LoVo (cell line): ENCODE results near the gene ARL10.
"Not testable (repeated sequence)": the region's sequence is repeated elsewhere in the genome, so short reads cannot be mapped to it uniquely, and the experiment has no call there.

Experiments used
- DNase-seq: peaks from one replicate; pipeline ENCODE4 v3.0.0-alpha.2; 2016; ENCODE audit warnings: low spot score

ARL10 gene

DNA sequence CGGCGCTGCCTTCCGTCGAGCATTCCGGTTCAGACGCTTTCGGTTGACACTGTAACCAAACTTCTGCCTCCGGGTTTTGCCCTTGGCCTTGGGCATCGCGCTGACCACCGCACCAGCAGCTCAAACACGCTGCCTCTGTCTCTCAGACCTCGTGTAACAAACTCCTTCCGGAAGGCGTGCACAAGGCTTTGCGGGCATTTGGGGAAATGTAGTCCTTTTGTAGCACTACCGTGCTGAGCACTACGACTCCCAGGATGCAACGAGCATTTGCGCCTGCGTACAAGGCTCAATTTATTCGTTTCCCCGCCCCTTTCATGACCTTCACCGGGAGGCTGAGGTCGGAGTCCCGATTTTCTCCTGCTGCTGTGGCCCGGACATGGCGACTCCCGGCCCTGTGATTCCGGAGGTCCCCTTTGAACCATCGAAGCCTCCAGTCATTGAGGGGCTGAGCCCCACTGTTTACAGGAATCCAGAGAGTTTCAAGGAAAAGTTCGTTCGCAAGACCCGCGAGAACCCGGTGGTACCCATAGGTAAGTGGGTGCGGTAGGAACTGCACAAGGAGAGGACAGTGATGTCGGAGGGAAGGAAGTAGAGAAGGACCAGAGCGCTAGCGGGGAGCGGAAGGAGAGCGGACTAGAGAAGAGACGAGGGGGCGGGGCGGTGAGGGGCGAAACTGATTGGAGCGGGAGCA is 23.3 kb downstream of the ARL10 start, which contains the start of the genes HIGD2A and NOP16:
Gene HIGD2A, plus strand, starts transcription at position 308 of the 691 bp plus-strand sequence. Its CDS starts 69 bp downstream, at position 377.
Gene NOP16, minus strand, starts transcription at position 155 of the 691 bp plus-strand sequence. Its CDS starts 59 bp downstream, at position 96.
- DNase-seq = peak; percentile 99

DNA sequence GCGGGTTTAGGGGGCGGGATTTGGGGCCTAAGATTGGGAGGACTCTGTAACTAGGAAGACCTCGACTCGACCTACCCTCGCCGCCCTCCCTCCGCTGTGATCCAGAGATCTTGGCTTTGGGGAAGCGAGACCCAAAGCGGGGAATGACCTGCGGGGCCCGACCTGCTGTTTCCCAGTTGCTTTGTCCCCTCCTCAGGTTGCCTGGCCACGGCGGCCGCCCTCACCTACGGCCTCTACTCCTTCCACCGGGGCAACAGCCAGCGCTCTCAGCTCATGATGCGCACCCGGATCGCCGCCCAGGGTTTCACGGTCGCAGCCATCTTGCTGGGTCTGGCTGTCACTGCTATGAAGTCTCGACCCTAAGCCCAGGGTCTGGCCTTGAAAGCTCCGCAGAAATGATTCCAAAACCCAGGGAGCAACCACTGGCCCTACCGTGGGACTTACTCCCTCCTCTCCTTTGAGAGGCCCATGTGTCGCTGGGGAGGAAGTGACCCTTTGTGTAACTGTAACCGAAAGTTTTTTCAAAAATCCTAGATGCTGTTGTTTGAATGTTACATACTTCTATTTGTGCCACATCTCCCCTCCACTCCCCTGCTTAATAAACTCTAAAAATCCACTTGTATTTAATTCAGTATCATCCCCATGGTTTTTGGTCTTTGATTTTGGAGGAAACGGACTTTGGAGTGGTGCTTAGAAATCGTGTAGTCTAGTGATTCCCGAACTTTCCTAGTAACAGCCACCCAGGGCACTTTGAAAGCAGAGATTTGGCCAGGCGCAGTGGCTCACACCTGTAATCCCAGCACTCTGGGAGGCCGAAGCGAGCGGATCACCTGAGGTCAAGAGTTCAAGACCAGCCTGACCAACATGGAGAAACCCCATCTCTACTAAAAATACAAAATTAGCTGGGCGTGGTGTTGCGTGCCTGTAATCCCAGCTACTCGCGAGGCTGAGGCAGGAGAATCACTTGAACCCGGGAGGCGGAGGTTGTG is 24.1 kb downstream of the ARL10 start:
- DNase-seq = no peak

DNA sequence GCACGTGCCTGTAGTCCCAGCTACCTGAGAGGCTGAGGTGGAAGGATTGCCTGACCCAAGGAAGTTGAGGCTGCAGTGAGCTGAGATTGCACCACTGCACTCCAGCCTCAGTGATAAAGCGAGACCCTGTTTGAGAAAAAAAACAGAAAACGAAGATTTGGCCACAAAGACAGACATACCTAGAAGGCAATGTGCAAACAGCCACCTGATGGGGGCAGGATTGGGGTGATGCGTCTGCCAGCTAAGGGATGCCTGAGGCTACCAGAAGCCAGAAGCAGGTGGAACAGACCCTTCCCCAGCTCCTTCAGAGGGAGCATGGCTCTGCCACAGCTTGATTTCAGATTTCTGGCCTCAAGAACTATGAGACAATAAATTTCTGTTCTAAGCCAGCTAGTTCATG is 26.2 kb downstream of the ARL10 start:
- DNase-seq = no peak

DNA sequence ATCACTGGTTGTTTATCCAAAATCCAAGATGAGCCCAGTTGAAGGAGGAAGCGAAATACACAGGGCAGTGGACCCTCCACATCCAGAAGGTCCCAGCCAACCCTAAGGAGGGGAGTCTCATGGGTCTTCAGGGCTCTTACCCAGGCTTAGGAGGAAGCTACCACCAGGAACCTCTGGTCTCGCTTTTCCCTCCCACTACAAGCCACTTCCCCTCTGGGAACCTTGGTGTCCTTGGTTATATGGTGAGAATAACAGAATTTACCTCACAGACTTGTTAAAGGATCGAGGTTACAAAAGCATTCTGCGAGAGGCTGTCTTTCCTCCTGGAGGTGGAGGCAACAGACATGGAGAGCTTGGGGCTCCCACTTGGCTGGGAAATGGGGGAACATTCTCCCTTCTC is 26.7 kb downstream of the ARL10 start:
- DNase-seq = no peak

DNA sequence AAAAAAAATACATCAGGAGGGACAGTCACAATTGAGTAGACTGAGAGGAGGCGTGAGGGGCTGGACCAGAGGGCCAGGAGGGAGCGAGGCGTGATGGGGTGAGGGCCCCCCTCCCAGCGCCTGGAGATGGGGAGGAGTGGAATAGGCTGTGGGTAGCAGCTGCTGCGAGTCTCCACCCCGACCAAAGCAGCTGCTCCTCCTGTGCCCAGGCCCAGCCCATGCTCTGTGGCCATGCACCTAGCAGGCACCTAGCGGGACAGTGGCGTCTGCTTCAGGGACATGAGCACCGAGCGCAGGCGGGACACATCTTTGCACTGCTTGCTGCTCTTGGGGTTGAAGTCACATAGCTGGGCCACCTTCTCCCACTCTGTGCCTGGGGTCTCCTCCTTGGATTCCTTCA is 27.2 kb downstream of the ARL10 start:
- no peak for DNase-seq

DNA sequence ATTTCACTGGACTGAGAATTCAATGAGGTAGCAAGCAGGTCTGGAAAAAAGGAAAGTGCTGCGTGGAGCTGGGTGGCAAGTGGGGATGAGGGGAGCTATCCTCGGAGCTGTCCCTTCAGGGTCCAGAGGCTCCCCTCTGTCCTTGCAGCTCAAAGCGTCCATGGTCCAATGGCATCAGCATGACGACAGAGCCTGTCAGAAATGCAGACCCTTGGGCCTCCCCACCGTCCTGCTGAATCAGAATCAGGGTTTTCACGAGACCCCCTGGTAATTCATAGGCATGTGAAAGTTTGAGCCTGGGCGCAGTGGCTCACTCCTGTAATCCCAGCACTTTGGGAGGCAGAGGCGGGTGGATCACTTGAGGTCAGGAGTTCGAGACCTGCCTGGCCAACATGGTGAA is 28.8 kb downstream of the ARL10 start:
- DNase-seq = no peak

DNA sequence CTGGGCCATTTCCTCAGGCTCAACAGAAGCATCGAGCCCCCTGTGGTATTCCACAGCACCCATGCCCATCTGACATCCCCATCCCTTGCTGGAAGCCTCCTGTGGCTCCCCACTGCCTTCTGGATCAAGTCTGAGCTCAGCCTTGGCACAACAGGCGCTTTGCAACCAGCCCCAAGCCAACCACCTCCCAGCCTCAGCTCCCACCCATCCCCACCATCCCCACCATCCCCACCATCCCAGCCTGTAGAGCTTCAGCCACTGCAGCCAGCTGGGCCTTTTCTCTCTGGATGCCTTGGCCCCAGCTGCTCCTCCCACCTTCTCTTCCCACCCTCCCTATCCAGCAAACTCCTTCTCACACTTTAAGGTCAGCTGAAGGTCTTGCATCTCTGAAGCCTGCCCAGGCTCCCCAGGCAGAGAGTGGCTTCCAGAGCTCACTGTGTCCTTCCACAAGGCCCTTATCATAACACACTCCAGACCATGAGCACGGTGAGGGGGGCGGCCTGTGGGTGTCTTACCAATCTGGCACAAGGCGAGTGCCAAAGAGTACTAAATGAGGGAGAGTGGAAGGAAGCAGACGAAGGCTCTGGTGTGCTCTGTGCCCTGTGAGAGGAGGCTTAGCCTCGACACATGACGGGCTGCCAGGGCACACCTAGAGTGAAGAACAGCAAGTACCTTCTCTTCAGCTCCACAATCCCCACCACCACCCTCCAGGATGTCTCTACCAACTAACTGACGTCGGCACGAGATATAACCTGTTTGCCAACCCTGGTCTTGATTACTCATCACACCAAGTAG is 29.8 kb downstream of the ARL10 start:
- no peak for DNase-seq

DNA sequence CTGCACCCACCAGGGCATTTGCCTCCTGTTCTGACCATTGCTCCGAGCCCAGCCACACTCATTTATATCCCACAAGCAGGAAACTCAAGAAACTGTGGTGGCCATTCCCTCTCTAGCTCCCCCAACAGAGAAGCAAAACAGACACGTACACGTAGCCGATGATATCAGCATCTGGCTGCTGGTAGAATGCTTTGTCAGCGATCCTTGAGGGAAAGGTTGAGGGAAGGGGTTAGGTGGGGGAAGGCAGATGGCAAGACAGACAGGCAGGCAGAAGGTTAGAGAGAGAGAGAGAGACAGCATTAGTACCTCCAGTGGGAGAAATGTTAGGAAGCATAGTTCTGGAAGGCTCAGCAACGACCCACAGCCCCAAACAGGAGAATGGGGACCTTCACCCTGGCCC is 31.0 kb downstream of the ARL10 start:
- no peak for DNase-seq

DNA sequence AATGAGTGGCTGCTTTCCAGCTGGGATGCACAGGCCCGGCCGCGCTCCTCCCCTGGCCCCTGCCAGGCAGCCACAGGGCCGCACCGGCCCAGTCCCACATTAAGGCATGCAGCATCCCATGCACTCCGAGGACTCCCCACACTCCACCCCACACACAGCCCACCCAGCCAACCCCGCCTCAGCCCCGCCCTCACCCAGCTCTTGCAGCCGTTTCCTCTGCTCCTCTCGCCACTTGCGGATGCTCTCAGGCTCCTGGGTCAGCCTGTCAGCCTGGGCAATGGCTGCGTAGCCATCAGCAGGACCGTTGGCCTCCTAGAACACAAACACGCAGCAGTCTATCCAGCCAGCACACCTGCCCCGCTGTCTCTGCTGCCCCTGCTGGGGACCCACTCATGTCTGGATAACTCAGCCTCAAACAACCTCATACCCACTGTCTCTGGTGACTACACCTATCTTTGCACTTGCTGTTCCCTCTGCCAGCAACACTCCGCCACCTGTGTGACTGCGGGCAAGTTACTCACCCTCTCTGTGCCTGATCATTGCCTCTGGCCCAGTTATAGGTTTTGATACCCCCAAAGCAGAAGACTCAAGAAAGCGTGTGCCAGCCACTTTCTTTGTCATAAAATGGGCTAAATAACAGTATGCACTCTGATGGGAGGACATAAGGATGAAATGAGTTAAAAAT is 32.6 kb downstream of the ARL10 start:
- DNase-seq = no peak

DNA sequence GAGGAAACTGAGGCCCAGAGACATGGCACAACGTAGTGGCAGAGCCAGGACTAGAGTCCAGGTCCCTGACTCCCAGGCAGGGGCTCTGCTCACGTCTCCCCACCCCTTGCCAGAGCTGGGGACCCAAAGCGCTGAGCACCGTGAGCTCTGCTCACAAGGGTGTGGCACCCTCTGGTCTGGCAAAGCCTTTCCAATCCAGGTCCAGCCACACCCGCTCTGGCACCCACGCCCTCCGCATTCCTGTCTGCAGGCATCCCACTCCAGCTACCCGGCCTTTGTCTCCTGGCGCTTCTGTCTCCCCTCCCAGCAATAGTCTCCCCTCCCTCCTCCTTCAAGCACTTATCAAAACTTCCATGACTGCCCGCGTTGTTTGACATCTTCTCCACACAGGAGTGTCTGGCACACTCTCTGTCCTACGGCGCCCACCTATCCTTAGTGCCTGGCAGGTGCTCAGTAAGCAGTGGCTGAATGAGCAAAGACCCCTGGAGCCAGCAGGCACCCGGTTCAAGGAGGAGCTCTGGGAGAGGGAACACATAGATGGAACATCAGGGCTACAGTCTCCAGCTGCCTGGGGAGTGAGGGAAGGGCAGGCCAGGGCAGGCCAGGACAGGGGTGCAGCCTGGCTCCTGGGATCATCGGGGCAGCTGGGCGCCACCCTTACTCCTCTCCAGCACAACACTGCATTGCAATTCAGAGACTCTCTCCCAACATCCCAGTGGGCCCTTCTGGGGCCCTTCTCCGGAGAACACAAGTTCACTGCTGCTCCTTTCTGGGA is 35.3 kb downstream of the ARL10 start:
- DNase-seq = peak; percentile 88

DNA sequence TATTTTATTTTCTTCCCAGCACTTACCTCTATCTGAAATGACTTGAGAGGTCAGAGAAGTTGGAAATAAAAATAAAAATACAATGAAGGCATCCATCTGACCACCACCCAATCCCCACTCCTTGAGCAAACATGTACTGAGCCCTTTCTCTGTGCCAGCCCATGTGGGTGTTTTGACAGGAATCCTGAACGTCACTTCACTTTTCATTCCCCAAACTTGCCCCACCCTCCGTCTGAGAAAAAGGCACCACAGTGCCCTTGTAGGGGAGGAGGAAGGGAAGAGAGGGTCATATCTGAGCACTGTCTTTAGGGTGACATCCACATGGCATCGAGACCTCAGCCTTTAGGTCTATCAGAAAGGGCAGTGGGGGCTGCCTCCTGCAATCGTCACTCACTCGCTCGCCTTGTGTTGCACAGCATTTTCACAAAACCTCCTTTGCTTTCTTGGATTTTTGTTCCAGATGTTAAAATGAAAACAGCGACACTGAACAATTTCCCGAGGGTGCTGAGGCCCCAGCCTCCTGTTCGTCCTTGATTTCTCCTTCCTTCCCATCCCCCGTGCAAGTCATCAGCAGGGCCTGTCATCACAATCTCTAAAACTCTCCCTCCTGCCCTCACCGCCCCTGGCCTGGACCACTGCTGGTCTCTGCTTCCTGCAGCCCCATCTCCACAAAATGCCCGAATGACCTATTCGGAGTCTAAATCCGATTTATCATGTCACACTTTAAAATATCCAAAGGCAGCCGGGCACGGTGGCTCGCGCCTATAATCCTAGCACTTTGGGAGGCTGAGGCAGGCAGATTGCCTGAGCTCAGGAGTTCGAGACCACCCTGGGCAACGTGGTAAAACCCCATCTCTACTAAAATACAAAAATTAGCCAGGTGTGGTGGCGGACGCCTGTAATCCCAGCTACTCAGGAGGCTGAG is 36.3 kb downstream of the ARL10 start:
- no peak for DNase-seq

DNA sequence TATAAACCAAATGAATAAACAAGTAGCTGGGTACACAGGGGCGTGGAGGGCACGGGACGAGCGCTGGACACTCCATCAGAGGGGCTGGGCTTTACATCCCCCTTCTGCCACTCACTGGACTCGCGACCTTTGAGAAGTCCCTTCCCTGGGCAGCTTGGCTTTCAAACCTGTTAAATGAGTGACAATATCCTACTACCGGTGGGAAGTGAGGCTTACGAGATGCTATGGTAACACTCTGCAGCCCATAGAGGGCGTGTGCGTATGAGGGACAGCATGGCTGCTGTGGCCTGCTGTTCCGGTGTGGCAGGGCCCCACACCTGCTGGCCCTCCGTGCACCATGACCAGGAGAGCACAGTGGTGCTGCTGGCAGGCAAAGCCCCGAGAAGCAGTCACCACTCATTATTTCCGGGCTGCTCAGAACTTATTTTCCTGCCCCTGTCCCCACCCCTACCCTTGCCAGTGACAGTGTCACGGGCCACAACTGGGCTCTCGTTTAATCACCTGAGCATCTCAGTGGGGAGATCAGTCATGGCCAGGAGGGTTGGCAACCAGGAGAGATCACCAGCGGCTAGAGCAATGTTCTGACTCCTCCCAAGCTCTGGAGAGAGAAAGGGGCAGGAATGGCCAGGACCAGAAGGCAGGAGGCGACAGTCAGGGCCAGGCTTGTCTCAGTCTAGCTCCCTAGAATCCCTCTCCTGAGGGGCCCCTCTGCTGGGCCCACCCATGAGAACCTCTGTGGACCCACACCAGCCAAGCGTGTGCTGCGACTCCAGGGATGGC is 40.6 kb downstream of the ARL10 start:
- DNase-seq = no peak

DNA sequence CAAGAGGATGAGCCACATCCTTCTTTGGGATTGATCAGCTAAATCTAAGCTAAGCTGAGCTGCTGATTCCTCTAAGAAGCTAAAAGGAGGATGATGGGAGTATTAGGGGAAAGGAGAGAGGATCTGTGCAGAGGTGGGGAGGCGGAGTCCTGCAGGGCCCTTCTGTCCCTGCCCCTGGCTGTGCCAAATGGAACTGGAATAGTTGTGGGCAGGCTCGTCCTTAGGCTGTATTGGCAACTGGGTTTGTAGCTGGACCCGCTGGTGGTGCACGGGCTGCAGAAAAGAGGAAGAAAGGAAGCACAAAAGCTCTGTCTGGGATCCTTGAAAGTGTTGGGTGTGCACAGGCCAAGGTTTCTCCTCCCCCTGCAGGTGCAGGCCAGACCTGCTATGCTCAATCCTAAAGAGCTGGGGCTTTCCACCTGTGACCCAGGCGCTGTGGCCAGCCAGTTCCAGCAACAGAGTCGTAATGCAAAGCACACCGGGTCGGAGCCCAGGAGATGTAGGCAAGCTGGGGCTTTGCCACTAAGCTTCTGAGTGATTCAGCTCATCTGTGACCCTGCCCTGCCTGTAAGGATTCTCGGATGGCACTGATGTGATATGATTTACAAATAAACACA is 41.3 kb downstream of the ARL10 start:
- DNase-seq = no peak

DNA sequence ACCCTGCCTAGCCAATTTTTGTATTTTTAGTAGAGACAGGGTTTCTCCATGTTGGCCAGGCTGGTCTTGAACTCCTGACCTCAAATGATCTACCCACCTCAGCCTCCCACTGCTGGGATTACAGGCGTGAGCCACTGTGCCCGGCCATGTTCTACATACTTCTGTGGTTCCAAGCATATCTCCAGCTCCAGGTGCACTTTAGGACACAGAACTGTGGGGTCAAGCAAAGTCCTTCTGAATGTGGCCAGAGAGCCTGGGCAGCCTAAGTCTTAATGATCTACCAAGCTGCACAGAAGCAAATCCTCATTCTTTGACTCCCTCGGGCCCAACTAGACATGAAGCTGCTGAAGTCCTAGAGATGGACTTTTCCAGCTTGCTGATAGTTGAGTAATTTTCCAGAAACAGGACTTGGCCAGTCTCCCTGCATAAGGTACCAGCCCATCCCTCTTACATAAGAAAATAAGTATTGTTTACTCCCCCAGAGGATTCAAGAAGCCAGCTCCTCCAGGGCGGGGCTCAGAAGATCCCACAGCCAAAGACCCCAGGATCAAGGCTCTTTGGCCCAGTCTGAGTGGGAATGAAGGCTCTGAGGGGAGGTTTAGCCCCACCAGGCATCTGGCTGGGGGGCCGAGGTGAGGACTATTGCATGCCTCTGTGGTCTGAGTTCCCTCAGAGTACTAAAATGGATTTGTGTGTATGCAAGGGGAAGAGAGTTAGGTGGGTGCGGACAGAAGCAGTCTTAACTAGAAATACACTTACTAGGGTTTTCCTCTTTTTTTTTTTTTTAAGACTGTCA is 42.4 kb downstream of the ARL10 start:
- DNase-seq = no peak

DNA sequence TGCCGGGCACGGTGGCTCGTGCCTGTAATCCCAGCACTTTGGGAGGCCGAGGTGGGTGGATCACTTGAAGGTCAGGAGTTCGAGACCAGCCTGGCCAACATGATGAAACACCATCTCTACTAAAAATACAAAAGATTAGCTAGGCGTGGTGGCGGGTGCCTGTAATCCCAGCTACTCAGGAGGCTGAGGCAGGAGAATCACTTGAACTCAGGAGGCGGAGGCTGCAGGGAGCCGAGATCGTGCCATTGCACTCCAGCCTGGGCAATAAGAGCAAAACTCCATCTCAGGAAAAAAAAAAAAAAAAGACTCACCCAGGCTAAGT is 42.9 kb downstream of the ARL10 start:
- DNase-seq = not testable (repeated sequence)

DNA sequence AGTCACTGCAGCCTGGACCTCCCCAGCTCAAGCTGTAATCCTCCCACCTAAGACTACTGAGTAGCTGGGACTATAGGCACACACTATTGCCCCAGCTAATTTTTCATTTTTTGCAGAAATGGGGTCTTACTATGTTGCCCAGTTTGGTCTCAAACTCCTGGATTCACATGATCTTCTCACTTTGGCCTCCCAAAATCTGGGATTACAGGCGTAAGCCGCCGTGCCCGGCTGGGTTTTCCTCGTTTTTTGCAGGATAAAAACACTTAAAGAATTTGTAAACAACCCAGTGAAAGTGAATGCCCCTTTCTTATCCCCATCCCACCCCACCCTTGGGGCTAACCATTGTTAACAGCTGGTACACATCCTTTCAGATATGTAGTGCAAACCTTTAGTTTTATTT is 43.3 kb downstream of the ARL10 start:
- DNase-seq = no peak

DNA sequence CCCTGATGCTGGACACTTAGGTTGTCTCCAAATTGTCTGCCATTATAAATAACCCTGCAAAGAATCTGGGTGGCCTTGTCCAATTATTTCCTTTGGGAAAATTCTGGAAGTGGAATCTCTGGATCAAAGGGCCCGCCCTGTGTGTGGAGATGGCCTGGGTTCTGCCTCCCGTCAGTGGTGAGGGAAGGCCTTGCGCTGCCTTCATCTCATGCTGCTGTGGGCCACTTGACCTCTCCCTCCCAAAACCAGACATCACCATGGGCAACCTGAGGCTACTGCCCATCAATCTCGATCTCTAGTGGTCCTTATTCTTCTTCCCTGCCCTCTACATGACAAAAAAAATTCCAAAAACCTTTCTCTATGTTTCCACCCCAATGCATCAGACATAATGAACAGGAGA is 44.5 kb downstream of the ARL10 start:
- no peak for DNase-seq
